CD4-positive, alpha-beta T cell treated with Interleukin-1 beta for 1 hour (primary cell): ENCODE data around the gene TLE6.
"Not testable (repeated sequence)": the region's sequence is repeated elsewhere in the genome, so short reads cannot be mapped to it uniquely, and the experiment has no call there.

Experiments used
- DNase-seq, 2 donors: peaks; one replicate each; pipeline ENCODE4 v3.0.0-alpha.2; 2020 to 2022

Gene TLE6

DNA sequence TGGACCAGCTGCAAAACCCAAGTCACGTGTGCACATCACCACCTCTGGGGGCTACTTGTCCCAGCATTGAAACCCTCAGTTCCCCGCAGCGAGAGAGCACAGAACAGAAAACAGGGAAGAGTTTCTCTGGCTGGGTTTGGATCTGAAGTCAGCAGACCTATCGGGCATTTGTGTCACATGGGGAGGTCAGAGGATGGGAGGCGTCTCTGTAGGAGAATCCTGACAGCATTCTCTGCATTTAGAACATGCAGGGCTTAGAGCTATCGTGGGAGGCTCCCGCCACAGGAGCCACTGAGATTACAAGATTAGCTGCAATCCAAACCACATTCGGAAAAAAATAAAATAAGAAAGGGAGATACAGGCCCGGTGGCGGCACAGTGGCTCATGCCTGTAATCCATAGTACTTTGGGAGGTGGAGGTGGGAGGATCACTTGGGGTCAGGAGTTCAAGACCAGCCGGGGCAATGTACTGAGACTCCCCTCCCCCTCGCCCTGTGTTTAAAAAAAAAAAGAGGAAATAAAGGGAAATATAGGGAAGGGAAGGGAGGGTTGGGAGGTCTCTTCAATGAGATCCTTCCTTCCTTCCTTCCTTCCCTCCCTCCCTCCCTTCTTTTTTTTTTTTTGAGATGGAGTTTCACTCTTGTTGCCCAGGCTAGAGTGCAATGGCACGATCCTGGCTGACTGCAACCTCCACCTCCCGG is 2.9 kb upstream of the TLE6 start:
- DNase-seq, result no peak

DNA sequence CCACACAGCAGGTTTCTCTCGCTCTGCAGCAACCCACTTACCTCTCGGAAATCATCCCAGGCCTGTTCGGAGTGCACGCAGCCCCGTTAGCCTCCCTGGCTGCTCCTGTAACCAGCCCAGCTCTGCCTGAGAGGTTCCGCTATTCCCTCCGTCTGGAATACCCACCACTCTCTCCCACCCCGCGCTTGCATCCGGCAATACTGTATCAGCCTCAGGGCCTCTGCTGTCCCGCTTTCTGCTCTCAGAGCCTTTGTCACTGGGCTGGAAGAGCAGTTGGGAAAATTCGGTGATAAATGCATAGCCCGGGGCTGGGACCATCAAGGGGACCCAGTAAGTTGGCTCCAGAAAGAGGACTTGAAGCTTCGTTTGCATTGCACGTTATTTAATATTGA is 759 bp upstream of the TLE6 start:
- no peak for DNase-seq

DNA sequence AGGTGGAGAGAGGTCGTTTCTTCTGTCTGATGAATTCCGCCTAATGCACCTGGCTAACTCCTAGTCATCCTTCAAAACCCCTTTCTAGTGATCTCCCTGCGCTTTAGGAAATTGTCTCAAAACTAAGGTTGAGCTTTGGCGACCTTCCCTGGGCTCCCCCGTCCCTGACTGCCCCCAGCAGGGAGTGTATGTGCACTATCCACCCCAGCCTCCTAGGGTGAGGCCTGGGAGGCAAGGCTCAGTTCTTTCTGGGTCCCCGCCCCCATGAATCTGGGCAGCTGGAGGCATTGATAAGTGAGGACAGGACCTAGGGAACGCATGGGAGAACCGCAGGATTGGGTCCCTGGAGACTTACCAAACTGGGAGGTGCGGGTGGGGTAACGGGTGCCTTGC is 378 bp downstream of the TLE6 start:
- DNase-seq, result no peak

DNA sequence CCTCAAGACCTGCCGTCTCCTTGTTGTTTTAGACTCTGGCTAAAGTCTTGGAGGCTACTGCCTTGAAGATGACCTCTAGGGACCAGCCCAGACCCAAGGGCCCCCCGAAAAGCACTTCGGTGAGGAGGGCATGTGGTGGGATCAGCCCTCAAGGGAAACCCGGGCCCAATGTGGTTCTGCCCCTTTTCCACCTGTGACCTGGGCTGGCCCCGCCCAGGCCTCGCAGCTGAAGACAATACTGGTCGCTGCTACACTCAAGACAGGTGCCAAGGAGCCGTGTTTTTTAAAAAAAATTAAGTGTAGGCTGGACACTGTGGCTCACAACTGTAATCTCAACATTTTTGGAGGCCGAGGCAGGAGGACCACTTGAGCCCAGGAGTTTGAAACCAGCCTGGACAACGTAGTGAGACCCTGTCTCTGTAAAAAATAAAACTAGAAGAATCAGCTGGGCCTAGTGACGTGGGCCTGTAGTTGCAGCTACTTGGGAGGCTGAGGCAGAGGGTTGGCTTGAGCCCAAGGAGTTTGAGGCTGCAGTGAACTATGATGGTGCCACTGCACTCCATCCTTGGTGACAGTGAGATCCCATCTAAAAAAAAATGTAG is 903 bp downstream of the TLE6 start:
- no peak for DNase-seq

DNA sequence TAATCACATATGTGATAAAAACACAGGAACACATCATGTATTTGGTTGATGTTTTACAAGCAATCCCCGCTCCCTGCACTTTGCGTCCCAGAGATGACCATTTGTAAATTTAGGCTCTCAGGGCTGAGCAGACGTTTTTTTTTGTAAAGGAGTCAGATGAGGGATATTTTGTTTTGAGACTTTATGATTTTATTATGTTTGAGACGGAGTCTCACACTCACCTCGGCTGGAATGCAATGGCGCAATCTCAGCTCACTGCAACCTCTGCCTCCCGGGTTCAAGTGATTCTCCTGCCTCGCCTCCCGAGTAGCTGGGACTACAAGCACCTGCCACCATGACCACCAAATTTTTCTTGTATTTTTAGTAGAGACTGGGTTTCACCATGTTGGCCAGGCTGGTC is 1.4 kb downstream of the TLE6 start:
- no peak for DNase-seq

DNA sequence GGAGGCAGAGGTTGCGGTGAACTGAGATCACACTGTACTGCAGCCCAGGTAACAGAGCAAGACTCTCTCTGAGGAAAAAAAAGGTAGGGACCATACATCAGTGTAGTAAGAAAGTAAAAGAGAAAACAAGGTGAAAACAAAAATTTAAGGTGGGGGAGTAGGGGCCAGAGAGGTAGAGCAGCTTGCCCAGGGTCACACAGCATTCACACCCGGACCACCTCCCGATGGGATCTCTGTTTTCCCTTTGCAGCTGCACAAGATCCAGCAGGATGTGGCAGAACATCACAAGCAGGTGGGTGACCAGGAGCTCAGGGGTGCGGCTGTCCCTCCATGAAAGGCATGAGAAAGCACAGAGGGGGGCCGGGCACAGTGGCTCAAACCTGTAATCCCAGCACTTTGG is 4.5 kb downstream of the TLE6 start:
- no peak for DNase-seq

DNA sequence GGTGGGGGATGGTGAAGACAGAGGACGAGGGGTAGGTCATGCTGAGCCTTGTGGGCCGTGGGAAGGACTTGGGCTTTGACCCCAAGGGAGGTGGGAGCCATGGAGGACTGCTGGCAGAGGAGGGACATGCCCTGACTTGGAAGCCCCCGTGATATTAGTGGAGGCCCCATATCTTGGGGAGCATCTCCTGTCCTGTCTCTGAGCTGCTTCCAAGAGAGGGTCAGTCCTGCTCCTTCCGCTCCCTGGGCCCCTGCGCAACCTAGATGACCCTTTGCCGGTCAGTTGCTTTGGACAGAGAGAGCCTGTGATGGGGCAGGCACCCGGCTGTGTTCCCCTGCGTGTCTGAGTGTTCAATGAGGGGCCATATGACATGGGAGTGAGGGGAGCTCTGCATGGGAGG is 5.2 kb downstream of the TLE6 start:
- no peak for DNase-seq

DNA sequence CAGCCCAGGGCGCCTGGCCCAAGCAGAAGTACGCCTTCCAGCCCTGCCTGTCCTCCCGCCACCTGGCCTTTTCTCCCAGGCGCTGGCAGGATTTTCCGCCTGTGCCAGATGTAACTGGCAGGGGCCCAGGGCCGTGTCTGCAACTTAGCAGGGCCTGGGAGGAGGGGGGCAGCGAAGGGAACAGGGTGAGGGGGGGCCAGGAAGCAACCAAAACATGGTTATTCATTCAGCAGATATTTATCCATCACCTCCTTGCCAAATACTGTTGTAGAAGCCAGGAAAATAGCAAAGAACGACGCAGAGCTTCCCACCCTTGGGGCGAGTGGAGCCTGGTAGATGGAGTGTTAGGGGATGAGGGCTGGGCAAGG is 5.6 kb downstream of the TLE6 start:
- no peak for DNase-seq

DNA sequence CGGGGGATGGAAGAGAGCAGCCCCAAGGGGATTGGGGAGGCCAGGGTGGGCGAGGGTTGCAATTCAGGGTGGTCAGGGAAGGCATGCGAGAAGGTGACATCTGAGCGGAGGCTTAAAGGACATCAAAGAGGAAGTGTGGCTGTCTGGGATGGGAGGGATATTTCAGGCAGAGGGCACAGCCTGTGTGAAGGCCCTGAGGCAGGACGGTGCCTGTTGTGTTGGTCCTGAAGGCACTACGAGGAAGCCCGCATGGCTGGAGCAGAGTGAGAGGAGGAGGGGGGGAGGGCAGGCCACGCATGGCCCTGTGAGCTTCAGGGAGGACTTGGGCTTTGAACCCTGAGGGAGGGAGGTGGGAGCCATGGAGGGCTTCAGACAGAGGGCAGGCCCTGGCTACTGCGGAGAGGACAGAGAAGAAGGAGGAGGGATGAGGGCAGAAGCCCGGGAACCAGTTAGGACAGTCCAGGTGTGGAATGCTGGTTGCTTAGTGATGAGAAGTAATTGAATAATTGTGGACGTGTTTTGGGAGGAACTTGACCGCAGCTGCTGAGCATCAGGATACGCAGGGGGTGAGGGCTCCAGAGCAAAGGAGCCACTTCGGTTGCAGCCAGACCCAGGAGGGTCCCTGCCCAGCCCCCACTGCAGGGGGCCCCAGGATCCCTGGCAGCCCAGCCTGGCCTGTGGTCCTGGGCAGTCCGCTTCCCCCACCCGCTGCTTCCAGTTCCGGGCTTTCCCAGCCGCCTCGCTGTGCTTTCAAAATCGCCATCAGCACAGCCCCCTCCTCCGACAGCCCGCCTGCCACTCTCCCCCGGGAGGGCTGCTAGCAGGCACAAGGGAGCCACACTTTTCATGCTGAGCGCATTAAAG is 6.2 kb downstream of the TLE6 start:
- DNase-seq, result no peak

DNA sequence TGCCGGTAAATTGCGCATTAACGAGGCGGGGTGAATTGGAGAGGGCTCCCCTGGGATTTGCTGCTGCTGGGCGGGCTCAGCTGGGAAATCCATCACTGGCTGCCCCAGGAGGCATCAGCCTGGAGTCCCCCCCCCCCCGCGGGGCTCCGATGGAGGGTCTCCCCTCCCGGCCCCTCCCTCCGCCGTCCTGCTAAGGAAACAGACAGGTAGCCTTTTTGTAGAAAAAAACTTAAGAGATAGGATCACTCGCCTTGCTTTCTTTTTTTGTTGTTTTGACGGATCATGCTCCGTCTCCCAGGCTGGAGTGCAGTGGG is 6.8 kb downstream of the TLE6 start:
- no peak for DNase-seq

DNA sequence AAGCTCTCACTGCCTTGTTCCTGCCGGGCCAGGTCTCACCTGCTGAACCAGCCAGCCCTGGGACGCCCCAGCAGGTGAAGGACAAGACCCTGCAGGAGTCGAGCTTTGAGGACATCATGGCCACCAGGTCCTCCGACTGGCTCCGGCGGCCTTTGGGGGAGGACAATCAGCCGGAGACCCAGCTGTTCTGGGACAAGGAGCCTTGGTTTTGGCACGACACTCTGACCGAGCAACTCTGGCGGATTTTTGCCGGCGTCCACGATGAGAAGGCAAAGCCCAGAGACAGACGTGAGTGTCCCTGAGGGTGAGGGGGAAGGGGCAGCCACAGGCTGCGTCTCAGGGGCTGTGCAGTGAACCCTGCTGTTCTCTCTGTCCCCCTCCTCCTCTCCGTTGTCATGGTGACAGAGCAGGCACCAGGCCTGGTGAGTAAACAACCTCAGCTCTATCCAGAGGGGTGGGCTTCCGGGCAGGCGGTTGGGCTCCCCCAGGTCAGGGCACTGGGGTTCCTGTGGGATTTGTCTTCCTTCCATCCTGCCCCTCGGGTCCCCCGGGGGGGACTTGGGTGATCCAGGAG is 9.7 kb downstream of the TLE6 start:
- DNase-seq, result no peak

DNA sequence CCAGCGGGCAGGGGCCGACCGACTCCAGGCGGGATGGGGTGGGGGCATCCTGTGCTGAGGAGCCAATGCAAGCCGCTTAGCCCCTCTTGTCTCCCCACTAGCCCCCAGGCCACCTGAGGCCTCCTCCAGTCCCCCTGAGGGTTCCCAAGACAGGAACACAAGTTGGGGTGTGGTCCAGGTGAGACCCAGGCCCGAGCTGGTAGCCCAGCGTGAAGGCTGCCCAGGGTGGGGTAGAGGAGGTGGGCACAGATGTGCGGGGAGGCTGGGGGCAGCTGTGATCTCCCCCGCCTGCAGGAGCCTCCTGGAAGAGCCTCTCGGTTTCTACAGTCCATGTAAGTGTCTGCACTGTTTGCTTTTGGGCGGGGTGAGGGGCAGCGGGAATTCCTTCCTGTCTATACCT is 10.4 kb downstream of the TLE6 start:
- no peak for DNase-seq

DNA sequence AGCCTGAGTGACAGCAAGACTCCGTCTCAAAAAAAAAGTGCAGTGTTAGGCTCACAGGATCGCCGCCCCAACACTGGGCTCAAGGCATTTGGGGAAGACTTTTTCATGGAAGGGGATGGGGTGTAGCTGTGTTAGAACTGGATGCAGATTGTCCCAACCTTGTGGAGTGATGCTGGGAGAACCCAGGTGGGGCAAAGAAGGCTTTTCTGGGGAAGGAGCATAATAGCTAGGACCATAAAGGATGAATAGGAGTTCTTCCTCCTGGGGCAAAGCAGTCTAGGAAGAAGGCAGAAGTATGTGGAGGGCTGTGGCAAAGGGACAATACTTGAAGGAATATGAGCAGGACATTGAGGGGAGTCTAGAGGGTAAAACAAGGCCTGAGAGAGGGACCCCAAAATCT is 11.2 kb downstream of the TLE6 start:
- no peak for DNase-seq

DNA sequence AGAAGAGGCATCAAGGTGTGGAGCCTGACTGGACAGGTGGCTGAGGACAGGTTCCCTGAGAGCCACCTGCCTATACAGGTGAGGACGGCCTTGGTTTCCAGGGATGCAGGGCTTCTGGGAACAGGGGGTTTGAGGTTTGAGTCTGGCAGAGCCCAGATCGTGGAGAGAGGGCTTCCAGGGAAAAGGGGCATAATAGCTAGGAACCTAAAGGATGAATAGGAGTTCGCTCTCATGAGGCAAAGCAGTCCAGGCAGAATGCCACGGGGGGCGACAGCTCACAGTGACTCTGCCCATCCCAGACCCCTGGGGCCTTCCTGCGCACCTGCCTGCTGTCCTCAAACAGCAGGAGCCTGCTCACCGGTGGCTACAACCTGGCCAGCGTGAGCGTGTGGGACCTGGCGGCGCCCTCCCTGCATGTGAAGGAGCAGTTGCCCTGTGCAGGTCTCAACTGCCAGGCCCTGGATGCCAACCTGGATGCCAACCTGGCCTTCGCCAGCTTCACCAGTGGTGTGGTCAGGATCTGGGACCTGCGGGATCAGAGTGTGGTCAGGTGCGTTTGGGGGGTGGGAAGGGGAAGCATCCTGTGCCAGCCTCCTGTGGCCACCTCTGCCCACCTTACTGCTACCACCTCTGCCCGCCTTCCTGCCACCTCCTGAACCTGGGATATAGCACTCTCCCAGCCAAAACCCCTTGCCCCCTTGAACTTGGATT is 12.0 kb downstream of the TLE6 start:
- DNase-seq, result no peak

DNA sequence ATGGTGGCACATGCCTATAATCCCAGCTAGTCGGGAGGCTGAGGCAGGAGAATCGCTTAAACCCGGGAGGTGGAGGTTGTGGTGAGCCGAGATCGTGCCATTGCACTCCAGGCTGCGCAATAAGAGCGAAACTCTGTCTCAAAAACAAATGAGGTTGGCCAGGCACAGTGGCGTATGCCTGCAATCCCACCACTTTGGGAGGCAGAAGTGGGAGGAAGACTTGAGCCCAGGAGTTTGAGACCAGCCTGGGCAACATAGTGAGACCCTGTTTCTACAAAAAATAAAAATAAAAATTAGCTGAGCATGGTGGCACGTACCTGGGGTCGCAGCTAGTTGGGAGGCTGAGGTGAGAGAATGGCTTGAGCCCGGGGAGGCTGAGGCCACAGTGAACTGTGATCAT is 15.0 kb downstream of the TLE6 start:
- DNase-seq, result not testable (repeated sequence)

DNA sequence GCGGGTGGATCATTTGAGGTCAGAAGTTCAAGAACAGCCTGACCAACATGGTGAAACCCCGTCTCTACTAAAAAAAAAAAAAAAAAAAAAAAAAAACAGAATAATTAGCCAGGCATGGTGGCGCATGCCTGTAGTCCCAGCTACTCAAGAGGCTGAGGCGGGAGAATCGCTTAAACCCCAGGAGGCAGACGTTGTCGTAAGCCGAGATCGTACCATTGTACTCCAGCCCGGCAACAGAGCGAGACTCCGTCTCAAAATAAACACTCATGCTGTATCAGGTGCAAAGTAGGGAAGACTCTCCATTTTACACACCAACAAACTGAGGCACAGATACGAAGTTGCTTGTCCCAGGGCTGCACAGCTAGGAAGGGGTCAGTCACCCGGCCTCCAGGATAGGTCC is 15.6 kb downstream of the TLE6 start:
- DNase-seq, result no peak

DNA sequence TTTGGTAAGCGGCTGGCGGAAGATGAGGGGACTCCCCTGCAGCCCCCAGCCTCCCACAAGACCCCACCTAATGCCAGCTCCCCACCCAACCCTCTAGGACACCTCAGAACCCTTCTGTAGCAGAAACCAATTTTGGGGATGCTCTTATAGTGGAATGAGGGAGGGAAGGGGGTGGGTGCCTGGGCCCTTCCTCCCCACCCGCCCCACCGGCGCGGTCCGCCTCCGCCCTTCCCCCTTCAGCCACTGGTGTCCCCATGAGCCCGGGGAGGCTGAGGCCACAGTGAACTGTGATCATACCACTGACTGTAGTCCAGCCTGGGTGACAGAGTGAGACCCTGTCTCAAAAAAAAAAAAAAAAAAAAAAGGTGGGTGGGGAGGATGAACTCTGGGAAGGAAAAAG is 16.2 kb downstream of the TLE6 start:
- no peak for DNase-seq

DNA sequence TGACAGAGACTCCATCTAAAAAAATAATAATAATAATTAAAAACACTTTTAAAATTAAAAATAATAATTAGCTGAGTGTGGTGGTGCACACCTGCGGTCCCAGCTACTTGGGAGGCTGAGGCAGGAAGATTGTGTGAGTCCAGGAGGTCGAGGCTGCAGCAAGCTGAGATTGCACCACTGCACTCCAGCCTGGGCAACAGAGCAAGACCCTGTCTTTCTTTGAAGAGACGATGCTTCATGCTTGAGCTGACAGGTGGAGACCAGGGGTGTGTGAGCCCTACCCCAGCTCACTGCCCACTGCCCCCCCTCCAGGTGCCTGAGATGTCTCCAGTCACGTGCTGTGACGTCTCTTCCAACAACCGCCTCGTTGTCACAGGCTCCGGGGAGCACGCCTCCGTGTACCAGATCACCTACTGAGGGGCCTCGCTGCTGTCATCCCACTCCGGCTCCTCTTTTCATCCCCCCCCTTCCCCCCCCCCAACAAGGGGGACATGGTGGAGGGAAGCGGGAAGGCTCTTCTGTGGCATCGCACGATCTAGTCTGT is 17.3 kb downstream of the TLE6 start:
- DNase-seq, result no peak

DNA sequence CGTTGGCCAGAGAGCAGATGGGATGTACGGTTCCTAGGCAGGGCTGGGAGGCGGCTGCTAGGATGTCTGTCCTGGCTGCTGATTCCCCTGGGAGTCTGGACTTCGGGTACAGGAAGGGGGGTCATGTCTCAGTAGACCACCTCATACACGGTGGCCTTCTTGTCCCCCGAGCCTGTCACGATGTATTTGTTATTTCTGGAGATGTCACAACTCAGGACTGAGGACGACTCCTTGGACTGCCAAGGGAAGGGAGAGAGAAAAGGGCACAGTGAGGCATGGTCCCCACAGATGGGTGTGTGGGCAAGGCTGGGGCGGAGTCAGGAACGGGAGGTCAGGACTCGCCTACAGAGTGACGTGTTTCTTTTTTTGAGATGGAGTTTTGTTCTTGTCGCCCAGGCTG is 20.4 kb downstream of the TLE6 start:
- no peak for DNase-seq

DNA sequence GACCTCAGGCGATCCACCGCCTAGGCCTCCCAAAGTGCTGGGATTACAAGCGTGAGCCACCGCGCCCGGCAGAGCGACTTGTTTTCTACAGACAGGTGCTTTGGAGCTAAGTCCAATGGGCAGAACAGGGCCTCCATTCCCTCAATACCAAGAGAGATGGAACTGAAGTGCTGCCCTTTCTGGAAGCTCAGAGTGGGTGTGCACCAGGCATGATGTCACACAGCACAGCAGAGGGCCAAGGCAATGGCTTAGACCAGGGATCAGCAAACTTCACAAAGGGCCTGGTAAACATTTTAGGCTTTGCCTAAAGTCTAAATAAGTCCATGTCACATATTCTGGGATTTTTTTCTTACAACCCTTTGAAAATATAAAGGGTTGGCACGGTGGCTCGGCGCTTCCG is 21.3 kb downstream of the TLE6 start:
- no peak for DNase-seq

DNA sequence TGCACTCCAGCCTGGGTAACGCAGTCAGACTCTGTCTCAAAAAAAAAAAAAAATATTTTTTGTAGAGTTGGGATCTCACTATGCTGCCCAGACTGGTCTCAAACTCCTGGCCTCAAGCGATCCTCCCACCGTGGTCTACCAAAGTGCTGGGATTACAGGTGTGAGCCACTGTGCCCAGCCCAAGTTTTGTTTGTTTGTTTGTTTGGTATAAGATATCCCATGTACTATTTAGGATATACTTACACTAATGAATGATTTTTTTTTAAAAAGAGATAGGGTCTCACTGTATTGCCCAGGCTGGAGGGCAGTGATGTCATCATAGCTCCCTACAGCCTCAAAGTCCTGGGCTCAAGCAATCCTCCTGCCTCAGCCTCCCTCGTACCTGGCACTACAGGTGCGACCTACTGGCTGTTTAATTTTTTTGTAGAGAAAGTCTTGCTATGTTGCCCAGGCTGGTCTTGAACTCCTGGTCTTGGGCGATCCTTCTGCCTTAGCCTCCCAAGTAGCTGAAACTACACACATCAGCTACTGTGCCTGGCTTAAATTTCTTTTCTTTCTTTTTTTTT is 24.0 kb downstream of the TLE6 start:
- no peak for DNase-seq

DNA sequence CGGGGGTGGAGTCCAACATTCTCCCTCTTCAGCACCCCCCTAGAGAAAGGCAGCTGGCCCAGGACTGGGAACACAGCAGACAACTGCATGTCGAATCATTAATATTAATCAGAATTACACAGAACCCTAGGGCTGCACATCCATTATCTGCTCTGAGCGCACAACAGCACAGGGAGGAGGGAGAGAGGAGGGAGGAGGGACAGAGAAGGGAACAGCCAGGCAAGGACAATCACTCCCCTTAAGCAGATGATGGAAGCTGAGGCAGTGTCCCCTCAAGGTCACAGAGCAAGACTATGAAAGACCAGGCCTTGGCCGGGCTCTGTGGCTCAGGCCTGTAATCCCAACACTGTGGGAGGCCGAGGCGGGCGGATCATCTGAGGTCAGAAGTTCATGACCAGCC is 25.7 kb downstream of the TLE6 start:
- no peak for DNase-seq

DNA sequence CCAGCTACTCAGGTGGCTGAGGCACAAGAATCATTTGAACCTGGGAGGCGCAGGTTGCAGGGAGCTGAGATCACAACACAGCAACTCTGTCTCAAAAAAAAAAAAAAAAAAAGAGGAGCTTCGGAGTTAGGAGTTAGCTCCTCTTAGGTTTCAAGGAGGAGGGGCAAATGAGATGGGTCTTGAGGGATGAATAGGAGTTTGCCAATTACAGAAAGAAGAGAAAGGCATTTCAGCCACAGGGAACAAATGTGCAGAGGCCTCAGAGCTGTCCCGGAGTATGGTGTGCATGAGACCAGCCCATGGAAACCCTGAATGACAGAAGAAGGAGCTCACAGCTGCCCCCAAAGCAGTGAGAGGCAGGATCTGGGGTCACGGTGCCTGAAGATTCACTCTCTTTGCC is 27.2 kb downstream of the TLE6 start:
- DNase-seq, result no peak
